Urinary bladder (tissue), 4 donors: ENCODE measurements around the gene RHOJ. TPM values are rescaled to one million over a fixed set of nuclear protein-coding genes. Genes with fewer than 3 reads are reported as not detected.
"Not testable (repeated sequence)": the region's sequence is repeated elsewhere in the genome, so short reads cannot be mapped to it uniquely, and the experiment has no call there.

Experiments used
- DNase-seq: peaks from one replicate; pipeline ENCODE4 v3.0.0-alpha.2; 2015; ENCODE audit errors: extremely low spot score
- H3K27ac ChIP-seq: one replicate; pipeline ENCODE4 v1.5.1; 2013; ENCODE audit warnings: low read depth, mild to moderate bottlenecking, moderate library complexity
- H3K36me3 ChIP-seq: one replicate; pipeline ENCODE4 v1.6.1; 2013; ENCODE audit warnings: mild to moderate bottlenecking, moderate library complexity; ENCODE audit not compliant: insufficient read depth
- H3K4me1 ChIP-seq: one replicate; pipeline ENCODE4 v1.6.1; 2013; ENCODE audit warnings: mild to moderate bottlenecking, moderate library complexity; ENCODE audit not compliant: insufficient read depth
- H3K4me3 ChIP-seq: one replicate; pipeline ENCODE4 v1.5.1; 2013; ENCODE audit warnings: low read depth, low read length
- WGBS: extraction: QIAGEN DNeasy Blood & Tissue Kit; methylation state at CpG from one replicate; pipeline ENCODE4 v1.1.7; 2013; 5-methylcytosine and 5-hydroxymethylcytosine counted together
- polyA plus RNA-seq: library from polyadenylated mRNA; stranded (reverse); fragments of 200-250 nt; gene quantifications from one replicate; pipeline ENCODE4 v1.2.3, GENCODE V29; 2013
- total RNA-seq: library from RNA; depleted of rRNA; stranded (reverse); fragments of >200 nt; gene quantifications from one replicate; pipeline ENCODE4 v1.2.3, GENCODE V29; 2014
- donor health status: healthy with polysubstance abuse.
- donor health status: healthy.

RHOJ gene
- total and polyA plus RNA-seq, 2 donors = 33.6 to 36.9 TPM

DNA sequence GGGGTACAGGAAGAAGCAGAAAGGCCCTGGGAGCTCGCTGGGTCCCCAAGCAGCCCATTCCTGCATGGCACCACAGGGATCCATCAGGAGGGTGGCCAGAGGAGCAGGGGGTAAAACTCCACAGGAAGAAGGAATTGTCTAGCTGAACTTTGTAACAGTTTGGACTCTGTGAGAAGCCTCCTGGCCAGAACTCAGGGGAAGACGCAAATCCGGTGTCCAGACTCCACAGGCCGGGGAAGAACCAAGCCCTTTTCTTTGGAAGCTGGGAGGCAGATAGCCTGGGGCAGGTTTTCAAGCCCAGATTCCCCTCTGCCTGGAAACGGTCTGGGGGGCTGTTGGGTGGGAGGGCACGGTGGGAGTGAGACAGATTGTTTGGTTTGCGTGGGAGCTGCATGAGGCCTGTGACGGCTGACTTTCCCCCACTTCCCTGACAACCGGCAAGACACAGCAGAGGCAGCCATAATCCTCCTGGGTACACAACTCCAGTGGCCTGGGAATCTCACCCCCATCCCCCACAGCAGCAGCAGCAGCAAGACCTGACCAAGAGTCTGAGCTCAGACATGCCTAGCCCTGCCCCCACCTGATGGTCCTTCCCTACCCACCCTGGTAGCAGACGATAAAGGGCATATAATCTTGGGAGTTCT is 97.8 kb downstream of the RHOJ start:
- no peak for DNase-seq
- 59% methylated on average over 10 of the region's 10 CpGs for WGBS
- Histone ChIP-seq H3K27ac (no peak overlapping the region), H3K4me1 (no peaks in the 10 kb centered on the region), H3K4me3 (no peak overlapping the region), H3K36me3 (no peaks in the 10 kb centered on the region)

DNA sequence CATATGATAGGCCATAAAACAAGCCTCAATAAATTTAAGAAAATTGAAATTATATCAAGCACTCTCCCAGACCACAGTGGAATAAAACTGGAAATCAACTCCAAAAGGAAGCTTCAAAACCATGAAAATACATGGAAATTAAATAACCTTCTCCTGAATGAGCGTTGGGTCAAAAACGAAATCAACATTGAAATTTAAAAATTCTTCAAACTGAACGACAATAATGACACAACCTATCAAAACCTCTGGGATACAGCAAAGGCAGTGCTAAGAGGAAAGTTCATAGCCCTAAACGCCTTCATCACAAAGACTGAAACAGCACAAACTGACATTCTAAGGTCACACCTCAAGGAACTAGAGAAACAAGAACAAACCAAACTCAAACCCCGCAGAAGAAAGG is 100.2 kb downstream of the RHOJ start:
- not testable (repeated sequence) for H3K36me3 ChIP-seq, H3K4me3 ChIP-seq, H3K27ac ChIP-seq, DNase-seq, H3K4me1 ChIP-seq
- 93% methylated on average over 5 of the region's 5 CpGs for WGBS

- Histone ChIP-seq H3K27ac (no peak overlapping the region), H3K36me3 (no peaks in the 10 kb centered on the region), H3K4me1 (no peaks in the 10 kb centered on the region), H3K4me3 (no peak overlapping the region)
- DNase-seq = no peak
- 55% methylated on average over 7 of the region's 7 CpGs for WGBS
Measured at GRCh38 chr14:63308723-63309317, 104.6 kb downstream of the RHOJ start.

GRCh38 chr14:63318835-63319234 is 114.6 kb downstream of the RHOJ start, which contains the start of gene GPHB5:
GPHB5 (minus strand) TSS chr14:63318935; CDS start chr14:63317849, 1,086 bp downstream.
- Histone ChIP-seq H3K27ac (no peak within 1 kb of the TSS), H3K36me3 (no peaks in the 10 kb centered on the region), H3K4me3 (no peak within 1 kb of the TSS), H3K4me1 (no peaks in the 10 kb centered on the region)
- no peak for DNase-seq

- Histone ChIP-seq H3K36me3 (no peaks in the 10 kb centered on the region), H3K4me3 (no peak overlapping the region), H3K27ac (no peak overlapping the region), H3K4me1 (no peaks in the 10 kb centered on the region)
- WGBS = 96% methylated on average over 1 of the region's 1 CpG
- DNase-seq = no peak
Measured at GRCh38 chr14:63322472-63322871, 118.2 kb downstream of the RHOJ start.

DNA sequence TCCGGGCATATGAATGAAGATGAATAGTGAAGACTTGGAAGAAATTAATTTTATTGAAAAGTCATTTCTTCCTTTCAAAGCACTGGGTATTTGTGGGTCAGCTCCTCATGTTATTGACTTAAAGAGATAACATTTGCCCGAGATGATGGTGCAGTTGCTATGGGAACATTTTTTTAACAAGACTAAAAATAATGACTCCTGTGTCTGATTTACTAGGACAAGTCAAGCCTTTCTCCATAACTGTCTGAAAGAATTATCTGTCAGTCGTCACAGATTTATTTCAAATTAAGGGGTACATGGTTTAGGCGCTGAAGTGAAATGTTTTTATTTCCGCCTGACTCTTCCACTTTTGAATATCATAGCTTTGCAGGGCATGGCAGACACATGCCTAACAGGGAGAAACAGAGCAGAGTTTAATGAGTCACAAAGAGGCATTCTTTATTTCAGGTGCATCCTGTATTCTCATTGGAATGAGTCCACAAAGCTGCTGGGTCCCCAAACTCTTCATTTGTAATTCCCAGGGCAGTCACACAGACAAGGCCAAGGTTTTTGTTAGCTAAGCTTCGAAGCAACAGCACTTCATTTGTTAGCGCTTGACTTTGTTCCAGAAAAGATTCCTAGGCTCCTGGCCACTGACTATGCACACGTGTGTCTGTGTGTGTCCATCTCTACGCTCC is 118.8 kb downstream of the RHOJ start:
- Histone ChIP-seq H3K27ac (no peak overlapping the region), H3K36me3 (no peaks in the 10 kb centered on the region), H3K4me1 (no peaks in the 10 kb centered on the region), H3K4me3 (no peak overlapping the region)
- WGBS = 48% methylated on average over 9 of the region's 9 CpGs
- DNase-seq = no peak

DNA sequence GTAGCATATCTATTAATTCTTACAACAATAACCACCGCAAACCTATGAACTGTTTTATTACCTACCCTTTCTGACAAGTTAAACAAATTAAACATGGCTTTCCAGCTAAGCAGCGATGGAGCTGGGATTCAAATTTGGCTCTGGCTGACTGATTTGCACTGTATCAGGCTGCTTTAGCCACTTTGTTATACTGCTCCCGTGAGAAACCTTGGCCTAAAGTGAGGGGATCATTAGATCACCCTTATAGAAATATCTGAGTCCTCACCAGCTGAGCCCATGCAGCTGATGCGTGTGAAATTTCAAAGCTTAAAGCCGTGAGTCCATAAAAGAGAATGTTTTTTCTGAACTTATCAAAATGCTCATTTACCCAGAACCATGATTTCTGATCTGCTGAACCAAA is 122.6 kb downstream of the RHOJ start:
- no peak for DNase-seq
- H3K27ac ChIP-seq = no peak overlapping the region
- no peaks in the 10 kb centered on the region for H3K36me3 ChIP-seq
- no peak overlapping the region for H3K4me3 ChIP-seq
- WGBS = 87% methylated on average over 5 of the region's 5 CpGs
- no peaks in the 10 kb centered on the region for H3K4me1 ChIP-seq

GRCh38 chr14:63328787-63329737 is 124.8 kb downstream of the RHOJ start:
- 55% methylated on average over 6 of the region's 6 CpGs for WGBS
- H3K4me1 ChIP-seq = no peaks in the 10 kb centered on the region
- no peaks in the 10 kb centered on the region for H3K36me3 ChIP-seq
- no peak for DNase-seq
- no peak overlapping the region for H3K27ac ChIP-seq
- no peak overlapping the region for H3K4me3 ChIP-seq

GRCh38 chr14:63342371-63342770 is 138.1 kb downstream of the RHOJ start:
- no peak for DNase-seq
- Histone ChIP-seq H3K4me3 (no peak overlapping the region), H3K36me3 (no peaks in the 10 kb centered on the region), H3K27ac (no peak overlapping the region), H3K4me1 (no peaks in the 10 kb centered on the region)
- 75% methylated on average over 7 of the region's 7 CpGs for WGBS

Other genes starting within 250 kb of the RHOJ start
- gene KCNH5, start 159.0 kb upstream of the RHOJ start, total RNA-seq = 6.7 TPM
- 0.10 TPM for gene KCNH5, start 159.0 kb upstream of the RHOJ start, polyA plus RNA-seq
- gene GPHB5, start 114.5 kb downstream of the RHOJ start, total RNA-seq = not detected
- gene GPHB5, start 114.5 kb downstream of the RHOJ start, polyA plus RNA-seq = not detected